G401 (cell line): ENCODE results near the gene PIP5K1B. TPM values are rescaled to one million over a fixed set of nuclear protein-coding genes. Genes with fewer than 3 reads are reported as not detected.

Source experiments
- DNase-seq: peaks from one replicate; pipeline ENCODE4 v3.0.0-alpha.2; 2015; ENCODE audit warnings: low spot score
- in situ Hi-C: cut with HindIII; loops from 2 replicates; pipeline ENCODE4 v1.10.0; 2016; ENCODE audit warnings: low sequenced_read_pairs, mixed read lengths
- total RNA-seq: library from RNA; depleted of rRNA; stranded (reverse); fragments of >200 nt; shearing (Covaris generic); gene quantifications from 2 replicates; pipeline ENCODE4 v1.2.3, GENCODE V29; 2014

Gene PIP5K1B
- total RNA-seq, 1 experiment from 2014 or later: not detected

DNA sequence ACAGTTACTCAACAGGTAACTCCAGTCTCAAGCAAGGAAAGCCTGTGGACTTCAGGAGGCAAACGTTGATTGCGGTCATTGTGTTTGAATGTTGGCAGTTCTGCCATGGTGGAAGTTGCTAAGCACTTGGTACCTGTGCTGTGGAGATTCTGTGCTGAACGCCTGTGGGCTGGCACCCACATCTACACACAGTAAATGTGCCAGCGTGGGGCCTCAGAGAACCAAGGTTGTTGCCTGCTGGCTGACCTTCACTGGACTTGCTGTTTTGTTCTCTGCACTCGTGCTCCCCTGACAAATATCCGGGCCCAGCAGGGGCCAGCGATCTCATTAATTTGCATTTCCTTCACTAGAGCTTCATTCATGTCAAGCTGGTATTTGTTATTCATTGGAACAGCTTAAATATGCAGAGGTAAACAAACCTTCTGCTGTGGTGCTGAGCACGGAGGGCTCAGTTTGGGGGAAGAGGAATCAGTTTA, 167.0 kb downstream of the PIP5K1B start:
- peak; percentile 90 for DNase-seq
- in situ Hi-C loops: no loop called here

DNA sequence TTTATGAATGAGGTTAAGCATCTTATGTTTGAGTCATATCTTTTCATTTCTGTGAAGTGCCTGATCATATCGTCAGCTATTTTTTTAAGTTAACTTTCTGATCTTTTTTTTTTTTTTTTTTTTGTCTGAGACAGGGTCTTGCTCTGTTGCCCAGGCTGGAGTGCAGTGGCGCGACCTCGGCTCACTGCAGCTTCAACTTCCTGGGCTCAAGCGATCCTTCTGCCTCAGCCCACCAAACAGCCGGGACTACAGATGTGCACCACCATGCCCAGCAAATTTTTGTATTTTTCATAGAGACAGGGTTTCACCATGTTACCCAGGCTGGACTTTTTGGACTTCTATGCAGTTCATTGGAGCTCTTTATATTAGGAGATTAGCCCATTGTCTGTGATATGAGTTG, 168.1 kb downstream of the PIP5K1B start:
- in situ Hi-C loops: no loop called here

DNA sequence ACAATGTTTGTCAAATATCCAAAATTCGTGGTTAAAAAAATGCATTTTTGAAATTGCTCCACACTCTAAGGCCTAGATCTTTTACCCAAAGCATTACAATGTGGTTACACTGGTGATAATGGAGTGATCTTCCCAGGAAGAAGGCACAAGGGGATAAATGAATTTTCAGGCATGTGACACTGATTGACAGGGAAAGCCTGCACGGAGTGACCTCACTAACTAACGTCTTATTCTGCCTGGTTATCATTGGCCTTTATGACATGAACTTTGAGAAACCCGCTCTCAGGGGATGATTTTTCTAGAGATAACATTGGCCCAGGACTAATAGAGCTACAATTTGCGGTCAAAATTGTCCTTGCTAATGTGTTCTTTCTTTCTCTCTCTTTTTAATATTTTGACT, 171.2 kb downstream of the PIP5K1B start:
- DNase-seq: no peak
- in situ Hi-C loops: no loop called here

More for the DNA sequence above, 168.1 kb downstream of the PIP5K1B start:
- DNase-seq: no peak

DNA sequence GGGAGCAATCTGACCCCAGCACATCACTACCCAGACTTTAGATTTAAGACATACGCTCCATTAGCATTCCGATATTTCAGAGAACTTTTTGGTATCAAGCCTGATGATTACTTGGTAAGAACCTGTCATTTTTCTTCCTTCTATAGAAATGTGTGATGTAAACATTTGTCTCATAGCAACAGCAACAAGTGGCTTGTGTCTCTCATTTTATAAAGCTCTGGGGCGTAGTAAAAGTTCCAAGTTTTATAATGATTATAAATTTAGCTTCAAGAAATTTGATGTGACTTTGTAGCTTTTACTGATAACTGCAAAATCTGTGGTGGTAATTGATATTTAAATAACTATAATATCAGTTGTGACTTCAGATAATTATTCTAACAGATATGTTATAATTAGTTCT, 171.6 kb downstream of the PIP5K1B start:
- in situ Hi-C loops: no loop called here
- DNase-seq: no peak

DNA sequence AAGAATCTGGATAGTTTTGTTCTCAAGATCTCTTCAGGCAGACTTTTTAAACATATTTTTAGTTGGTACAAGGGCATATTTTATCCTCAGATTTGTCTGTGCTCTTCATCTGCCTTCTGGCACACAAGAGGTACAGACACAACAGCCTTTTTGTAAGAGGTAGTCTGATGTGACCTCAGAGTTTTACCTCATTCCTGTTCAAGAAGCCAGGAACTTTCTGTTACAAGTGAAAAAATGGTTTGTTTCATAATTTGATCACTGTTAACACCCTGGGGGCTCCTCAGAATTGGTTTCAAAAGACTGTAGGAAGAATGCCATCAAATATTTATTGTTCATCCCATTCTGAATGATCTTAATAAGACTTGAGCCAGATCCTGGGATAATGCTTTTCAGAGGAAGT, 172.2 kb downstream of the PIP5K1B start:
- in situ Hi-C loops: no loop called here
- DNase-seq: no peak

DNA sequence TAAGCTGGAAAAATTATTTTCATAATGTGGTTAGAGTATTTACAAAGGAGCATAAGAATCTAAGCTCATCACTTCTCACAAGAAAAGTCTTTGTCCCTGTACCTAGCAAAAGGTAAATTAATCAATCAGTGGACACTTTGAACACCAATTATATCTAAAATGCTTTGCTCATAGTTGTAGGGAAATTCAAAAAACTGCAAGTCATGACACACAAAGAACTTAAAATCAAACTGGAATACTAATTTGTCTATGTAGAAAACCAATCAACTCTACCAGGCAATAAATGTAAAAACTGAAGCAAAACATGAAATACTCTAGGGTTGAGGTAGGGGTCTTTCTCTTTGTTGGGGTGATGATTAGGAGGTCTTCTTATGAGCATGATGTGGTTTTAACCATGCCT, 173.4 kb downstream of the PIP5K1B start:
- in situ Hi-C loops: no loop called here
- DNase-seq: no peak

DNA sequence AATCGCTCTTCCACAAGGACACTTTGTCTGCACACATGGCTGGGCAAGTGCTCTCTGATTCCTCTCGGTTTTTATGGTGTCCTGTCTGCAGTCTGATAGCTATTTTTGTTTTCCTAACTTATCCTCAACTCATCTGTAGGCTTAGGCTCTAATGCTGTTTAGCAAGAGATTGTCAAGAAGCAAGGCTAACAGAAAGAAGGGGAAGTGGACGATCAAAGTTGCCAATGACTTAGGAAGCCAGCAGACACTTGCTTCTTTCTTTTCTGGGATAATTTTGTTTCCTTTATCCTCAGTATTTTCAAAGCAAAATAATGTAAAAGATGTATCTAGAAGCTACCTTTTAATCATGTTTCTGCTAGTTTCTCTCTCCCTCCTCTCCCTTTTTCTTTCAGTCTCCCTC, 178.2 kb downstream of the PIP5K1B start:
- in situ Hi-C loops: no loop called here
- no peak for DNase-seq

DNA sequence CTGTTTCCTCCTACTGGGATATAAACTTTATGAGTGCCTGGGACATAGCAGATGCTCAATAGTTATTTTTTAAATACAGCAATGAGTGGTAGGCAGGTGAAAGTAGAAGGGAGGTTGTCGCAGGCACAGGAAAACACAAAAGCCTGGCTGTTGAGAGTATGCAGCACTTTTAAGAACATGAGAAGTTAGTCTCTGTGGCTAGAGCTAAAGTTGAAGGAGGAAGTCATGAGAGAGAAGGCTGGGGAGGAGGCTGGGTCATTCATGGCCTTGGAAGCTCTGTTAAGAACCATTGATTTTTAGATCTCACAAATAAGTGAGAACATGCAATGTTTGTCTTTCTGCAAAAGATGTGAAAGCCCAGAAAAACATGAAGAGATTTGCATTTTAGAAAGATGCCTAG, 182.2 kb downstream of the PIP5K1B start:
- no peak for DNase-seq
- in situ Hi-C loops: no loop called here

DNA sequence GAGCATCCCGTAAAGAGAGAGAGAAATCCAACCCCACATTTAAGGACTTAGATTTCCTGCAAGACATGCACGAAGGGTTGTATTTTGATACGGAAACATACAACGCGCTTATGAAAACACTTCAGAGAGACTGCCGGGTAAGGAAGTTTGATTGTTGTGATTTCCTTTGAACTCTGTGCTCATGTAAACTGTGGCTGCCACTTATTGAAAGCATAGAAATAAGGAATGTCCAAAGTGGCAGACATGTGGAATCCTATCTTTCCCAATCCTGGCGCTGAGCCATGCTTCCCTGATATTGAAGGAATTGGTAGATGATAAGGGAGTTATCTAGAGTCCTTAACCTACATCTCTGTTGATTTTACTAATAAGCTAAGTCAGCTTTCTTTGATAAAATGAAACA, 189.5 kb downstream of the PIP5K1B start:
- in situ Hi-C loops: no loop called here
- DNase-seq: no peak

DNA sequence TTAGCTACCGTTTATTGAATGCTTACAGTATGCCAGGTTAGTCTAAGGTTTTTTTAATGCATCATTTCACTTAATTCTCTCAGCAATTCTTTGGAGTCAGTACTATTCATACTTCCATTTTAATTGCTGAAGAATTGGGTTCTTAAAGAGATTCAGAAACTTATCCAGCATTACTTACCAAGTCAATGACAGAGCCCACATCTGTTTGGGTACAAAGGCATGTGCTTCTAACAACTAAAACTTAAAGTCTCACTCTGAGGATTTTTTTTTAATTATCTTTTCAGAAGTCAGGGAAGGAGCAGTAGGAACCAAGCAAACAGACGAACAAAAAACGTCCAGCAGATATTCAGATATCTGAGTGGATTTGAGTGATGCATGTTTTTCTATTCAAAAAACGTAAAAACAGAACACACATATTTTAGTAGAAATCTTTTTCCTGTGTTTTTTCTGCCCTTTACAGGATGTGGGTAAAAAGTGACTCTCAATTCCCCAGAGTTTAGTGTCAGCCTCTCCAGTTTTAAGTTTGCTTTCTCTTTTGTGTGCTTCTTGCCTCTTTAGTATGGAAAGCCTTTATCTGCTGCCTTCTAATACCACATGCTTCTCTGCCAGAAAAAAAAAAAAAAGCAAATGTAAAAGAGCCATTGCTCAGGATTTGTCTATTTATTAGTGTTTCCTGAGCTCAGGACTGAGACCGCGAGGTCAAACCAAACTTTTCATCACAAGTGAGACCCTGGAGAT, 190.9 kb downstream of the PIP5K1B start:
- in situ Hi-C loops: no loop called here
- DNase-seq: no peak

DNA sequence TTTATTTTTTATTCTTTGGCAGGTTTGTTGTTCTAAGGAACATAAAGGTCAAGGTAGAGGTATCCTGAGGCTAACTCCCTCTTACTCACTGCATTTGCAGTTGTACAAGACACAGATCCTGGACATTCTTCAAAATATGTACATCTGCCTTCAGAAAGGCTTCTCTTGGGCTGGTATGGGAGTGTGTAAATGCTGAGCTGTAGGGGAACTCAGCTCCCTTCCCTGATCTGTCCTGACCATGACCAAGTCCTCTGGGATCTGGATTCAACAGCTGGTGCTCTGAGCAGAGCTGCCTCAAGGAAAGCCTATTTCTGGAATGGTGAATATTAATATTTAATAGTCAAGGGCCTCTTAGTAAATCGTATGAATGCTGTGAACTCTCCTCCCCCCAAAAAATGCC, 191.4 kb downstream of the PIP5K1B start:
- in situ Hi-C loops: no loop called here
- DNase-seq: no peak

DNA sequence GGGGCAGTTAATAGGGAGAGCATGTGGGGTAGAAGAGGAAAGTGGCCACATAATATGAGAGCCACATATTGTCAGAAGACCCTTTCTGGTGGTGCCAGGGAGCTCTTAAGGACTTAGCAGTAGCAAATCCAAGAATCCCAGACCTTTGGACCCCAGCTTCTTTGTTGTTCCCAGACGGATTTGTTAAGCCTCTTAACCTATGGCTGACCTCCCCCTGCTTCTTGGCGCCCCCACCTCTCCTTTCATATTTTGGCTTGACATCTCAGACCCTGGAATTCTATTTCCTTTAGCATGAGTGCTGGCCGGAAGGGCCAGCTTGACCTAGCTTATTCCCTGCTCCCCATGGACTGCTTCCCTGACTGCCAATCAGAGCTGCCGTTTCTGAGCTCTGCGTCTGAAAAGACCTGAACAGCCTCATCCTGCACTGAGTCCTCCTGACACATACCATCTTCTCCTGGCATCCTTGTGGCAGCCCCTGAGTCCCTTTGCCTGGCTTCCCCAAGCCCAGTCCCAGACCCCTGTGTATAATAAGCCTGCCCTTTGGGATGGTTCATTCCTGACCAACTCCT, 192.6 kb downstream of the PIP5K1B start:
- peak; percentile 18 for DNase-seq
- in situ Hi-C loops: no loop called here

DNA sequence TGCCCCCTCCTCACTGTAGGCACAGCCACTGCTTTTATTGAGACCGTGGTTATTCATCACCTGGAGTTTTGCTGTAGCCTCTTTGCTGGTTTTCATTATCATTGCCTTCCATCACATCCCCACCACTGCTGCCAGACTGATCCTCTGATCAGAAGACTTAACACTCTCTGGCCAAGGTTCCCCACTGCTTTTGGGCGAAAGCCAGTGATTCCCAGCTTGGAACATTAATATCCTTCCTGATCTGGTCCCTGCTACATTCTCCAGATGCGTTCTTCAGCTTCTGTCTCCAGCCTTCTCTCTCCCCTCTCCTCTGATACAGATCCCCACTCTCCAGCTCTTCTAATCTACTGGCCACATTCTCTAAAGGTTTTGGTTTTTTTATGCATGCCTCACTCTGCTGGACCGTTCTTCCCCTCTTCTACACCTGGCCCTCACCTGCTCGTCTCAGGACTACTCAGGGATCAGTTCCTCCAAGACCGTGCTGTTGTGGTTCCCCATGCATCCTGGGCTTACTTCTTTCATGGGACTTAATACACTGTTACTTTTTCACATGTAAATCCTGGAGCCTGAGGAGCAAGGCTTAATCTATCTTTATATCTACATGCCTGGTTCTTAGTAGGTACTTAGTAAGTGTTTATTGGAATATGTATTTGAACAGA, 193.9 kb downstream of the PIP5K1B start:
- in situ Hi-C loops: no loop called here
- DNase-seq: peak; percentile 74

DNA sequence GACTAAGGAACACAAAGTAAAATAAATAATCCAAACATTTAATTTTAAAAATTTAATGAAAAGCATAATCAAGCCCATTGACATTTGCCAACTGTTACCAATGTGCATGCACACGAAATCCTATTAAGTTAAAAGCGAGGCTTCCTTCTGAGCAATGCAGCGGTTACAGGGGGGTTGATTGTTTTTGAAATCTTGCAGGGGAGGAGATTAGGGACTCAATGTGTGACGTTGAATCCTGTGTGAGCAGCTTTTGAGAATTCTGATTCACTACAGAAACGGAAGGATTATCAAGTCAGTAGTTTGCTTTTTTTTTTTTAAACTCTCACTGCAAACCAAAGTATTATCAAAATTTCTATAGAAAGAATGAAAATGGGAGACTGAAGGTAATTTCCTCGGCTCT, 199.4 kb downstream of the PIP5K1B start:
- no peak for DNase-seq

DNA sequence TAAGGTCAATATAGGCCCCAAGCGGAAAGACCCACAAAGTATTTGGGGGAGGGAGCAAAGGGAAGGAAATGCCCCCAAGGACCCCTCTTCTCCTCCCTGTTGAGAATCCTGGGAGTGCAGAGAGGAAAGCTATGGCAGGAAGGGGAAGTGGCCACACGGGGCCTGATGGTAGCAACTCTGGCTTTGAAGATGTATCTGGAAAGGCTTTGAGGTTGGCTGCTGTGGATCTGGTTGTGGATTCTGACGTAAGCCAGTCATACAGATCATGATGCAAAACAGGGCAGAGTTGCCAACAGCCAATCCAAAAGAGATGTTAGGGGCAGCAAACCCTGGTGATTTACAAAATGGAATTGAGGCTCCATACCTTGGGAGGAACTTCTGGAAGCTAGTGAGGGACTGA, 200.1 kb downstream of the PIP5K1B start:
- in situ Hi-C loops: no loop called here
- no peak for DNase-seq

More for the DNA sequence above, 199.4 kb downstream of the PIP5K1B start:
- in situ Hi-C loops: no loop called here

DNA sequence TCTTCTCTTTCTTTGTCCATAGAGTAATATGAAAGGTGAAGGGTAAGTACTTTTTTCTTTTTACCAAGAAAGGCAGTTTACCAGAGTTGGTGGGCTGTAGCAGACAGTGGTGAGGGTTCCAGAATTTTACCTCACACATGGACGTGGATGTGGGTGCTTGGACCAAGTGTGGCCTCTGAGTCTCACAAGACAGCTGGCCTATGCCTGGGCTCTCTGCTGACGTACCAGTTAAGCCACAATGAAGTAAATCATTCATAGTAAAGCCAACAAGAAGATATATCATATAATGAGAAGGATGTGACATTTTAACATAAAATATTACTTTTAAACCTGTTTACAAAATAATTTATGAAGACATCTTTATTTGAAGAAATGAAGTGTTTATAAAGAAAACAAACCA, 202.9 kb downstream of the PIP5K1B start:
- no peak for DNase-seq
- in situ Hi-C loops: no loop called here

DNA sequence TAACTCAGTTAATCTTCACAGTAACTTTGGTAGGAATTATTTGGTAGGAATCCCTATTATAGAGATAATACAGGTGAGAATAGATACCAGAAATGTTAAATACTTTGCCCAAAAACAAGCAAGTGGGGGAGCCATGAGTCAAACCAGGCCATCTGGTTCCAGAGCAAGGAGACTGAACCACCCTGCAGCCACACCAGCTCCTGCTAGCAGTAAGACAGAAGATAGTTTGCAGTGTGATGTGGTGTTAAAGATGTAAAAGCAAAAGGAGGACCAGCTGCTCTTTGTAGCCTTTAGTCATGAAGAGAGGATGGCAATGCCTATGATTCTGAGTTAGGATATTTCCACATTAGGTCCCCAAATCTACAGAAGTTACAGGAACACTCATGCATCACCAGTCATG, 207.5 kb downstream of the PIP5K1B start:
- in situ Hi-C loops: no loop called here
- DNase-seq: peak; percentile 26

DNA sequence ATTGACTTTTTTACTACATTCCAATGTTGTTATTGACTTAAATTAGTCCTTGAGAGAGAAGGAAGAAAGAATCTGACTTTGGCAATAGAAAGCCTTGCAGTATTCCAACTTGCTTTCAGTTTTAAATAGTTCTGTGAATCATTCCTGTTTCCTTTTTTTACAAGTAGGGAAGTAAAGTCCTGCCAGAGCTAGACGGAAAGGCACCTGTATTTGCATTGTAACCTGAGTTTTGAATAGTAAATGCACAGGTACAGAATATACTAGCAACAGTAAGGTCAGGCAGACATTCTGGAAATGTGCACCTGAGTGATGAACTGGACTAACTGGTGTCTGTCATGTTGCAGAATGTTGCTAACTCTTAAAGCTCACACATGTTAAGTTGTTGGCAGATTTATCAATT, 208.0 kb downstream of the PIP5K1B start:
- in situ Hi-C loops: no loop called here
- no peak for DNase-seq

DNA sequence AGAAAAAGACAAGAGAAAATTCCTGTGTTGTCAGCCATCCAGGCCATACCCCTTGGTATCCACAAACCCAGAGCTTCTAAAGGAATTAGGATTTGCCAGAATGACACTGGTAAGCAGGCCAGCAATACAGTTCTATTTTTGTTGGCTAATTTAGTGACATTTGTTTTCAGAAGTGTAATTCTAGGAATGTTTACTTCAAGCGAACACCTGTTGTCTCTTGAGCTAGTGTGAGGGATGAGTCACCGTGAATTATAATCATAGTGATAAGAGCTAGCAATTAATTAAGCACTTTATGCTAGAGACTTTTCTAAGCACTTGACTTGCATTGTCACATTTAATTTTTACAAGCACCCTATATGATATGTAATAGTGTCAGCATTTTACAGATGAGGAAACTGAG, 209.7 kb downstream of the PIP5K1B start:
- in situ Hi-C loops: no loop called here
- no peak for DNase-seq

DNA sequence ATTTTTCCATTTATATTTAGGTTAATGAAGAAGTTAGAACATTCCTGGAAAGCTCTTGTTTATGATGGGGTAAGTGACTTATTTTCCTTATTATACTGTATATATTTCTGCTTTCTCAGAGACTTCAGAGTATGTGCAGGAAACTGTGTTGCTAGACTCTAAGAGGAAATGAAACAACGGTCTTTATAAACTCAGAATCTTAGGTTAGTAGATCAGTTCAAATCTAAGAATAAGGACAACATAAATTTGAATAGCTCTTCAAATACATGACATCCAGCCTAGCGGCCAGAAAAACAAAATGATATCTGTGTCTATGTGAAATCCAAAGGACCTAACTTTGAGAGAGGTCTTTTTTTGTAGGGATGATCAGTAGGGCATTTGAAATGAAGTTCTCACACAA, 214.6 kb downstream of the PIP5K1B start:
- in situ Hi-C loops: no loop called here
- no peak for DNase-seq

DNA sequence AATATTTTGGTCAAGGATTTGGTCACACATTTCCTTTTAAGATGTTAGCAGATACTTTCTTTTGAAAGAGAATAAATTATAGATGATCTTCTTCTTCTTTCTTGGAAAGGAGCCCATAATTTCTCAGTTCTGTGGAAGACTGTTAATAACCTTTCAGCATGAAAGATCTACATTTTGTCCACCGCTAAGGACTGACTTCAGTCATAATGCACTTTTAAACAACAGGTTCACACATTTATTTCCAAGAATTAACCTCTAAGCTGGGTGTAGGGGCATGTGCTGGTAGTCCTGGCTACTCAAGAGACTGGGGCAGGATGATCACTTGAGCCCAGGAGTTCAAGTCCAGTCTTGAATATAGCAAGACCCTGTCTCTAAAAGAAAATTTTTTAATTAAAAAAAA, 215.9 kb downstream of the PIP5K1B start:
- DNase-seq: no peak
- in situ Hi-C loops: no loop called here
